Measurements from ENCODE around the gene PARP1. TPM values are rescaled to one million over a fixed set of nuclear protein-coding genes. Genes with fewer than 3 reads are reported as not detected.
"Not testable (repeated sequence)": the region's sequence is repeated elsewhere in the genome, so short reads cannot be mapped to it uniquely, and the experiment has no call there.

The PARP1 gene
- total RNA-seq, 5 donors from 2014 or later (not counting 1 experiment from before 2014, with no cell fraction given), result 79.1 to 133 (median 105) TPM

DNA sequence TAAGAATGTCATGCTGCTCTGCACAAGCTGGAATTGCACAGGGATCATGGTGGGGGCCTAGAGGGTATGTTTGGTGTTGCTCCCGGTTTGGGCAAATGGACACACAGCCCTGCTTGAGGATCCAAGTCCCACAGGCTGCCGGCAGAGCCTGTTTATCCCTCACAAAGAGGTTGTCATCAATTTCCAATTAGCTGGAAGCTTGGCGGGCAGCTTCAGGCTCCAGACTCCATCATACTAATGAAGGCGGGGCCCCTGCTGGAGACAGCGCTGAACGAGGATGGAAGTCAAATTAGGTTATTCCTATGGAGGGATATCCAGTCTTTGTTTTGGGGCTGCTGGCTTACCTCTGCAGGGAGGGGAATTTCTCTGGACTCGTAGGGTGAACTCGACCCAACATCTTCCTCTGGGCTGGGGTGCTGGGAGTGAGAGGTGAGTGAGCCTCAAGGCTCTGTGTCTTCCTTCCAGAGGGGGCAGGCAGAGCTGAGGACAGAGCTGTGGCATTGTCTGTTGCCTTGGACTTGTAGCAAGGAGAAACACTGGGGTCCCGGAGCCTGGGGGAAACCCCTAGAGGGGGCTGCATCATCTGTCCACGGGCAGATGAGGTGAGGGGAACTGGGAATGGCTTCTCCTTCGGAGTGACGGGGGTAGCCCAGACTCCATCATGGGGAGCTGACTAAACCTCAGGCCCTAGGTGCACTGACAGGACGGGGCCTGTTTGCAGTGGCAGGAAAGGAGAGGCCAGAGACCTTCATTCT, 24.9 kb upstream of the PARP1 start:
- 82% methylated on average over 5 of the region's 13 CpGs for WGBS (ENCODE audit: insufficient coverage)
- no peaks in the 10 kb centered on the region for H3K9me3 ChIP-seq
- H3K27ac Mint-ChIP-seq, result peak overlapping the region in 1 of 2 donors; percentile 39
- no peak overlapping the region for H3K27ac ChIP-seq (ENCODE audit: low read length)
- ATAC-seq (replicated peaks in 1 of 4) (no peak), DNase-seq (no peak)
- no peak overlapping the region for H3K4me3 ChIP-seq (ENCODE audit: control insufficient read depth in 1 of 2, extremely low read depth in 1 of 2, low read length in 1 of 2)
- ChIA-PET POLR2A (interaction anchor here in 1 of 2 donors (0.6 kb wide), 1 partner anchor 110 kb away, joined by 6 read pairs; no protein-coding TSS in a partner anchor), CTCF (no interaction called here)
- no peaks in the 10 kb centered on the region for H3K36me3 ChIP-seq (ENCODE audit: control insufficient read depth in 2 of 2, extremely low read depth in 1 of 2, insufficient read depth in 1 of 2, low read length in 1 of 2)
- H3K4me1 Mint-ChIP-seq, result peaks cover 7 to 9% (median 8%) of the 10 kb centered on the region in 3 donors
- H3K4me3 Mint-ChIP-seq, result no peak overlapping the region
- H3K27me3 ChIP-seq (replicated peaks in 1 of 2; ENCODE audit: control insufficient read depth in 2 of 2, extremely low read depth in 1 of 2, insufficient read depth in 2 of 2, low read length in 1 of 2), result peaks cover 0 to 24% of the 10 kb centered on the region in 2 experiments
- no peaks in the 10 kb centered on the region for H3K36me3 Mint-ChIP-seq
- peaks cover 0 to 1% of the 10 kb centered on the region in 2 donors for H3K27me3 Mint-ChIP-seq
- H3K9me3 Mint-ChIP-seq, result no peaks in the 10 kb centered on the region
- H3K4me1 ChIP-seq (ENCODE audit: control insufficient read depth in 1 of 2, extremely low read depth in 1 of 2, insufficient read depth in 2 of 2, low read length in 2 of 2), result peaks cover 5 to 18% of the 10 kb centered on the region in 2 experiments

DNA sequence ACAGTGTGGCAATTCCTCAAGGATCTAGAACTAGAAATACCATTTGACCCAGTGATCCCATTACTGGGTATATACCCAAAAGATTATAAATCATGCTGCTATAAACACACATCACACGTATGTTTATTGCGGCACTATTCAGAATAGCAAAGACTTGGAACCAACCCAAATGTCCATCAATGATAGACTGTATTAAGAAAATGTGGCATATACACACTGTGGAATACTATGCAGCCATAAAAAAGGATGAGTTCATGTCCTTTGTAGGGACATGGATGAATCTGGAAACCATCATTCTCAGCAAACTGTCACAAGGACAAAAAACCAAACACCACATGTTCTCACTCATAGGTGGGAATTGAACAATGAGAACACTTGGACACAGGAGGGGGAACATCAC, 24.0 kb upstream of the PARP1 start:
- H3K4me3 Mint-ChIP-seq; H3K9me3 ChIP-seq; DNase-seq; H3K9me3 Mint-ChIP-seq; POLR2A ChIA-PET; H3K27ac ChIP-seq (ENCODE audit: low read length); H3K27me3 Mint-ChIP-seq; CTCF ChIA-PET; ATAC-seq (replicated peaks in 1 of 4); H3K27ac Mint-ChIP-seq; H3K4me3 ChIP-seq (ENCODE audit: control insufficient read depth in 1 of 2, extremely low read depth in 1 of 2, low read length in 1 of 2); H3K36me3 ChIP-seq (ENCODE audit: control insufficient read depth in 2 of 2, extremely low read depth in 1 of 2, insufficient read depth in 1 of 2, low read length in 1 of 2); H3K36me3 Mint-ChIP-seq: not testable (repeated sequence)
- Histone ChIP-seq H3K27me3 (replicated peaks in 1 of 2; ENCODE audit: control insufficient read depth in 2 of 2, extremely low read depth in 1 of 2, insufficient read depth in 2 of 2, low read length in 1 of 2) (peaks cover 0 to 21% of the 10 kb centered on the region in 2 experiments), H3K4me1 (ENCODE audit: control insufficient read depth in 1 of 2, extremely low read depth in 1 of 2, insufficient read depth in 2 of 2, low read length in 2 of 2) (peaks cover 5 to 26% of the 10 kb centered on the region in 2 experiments)
- peaks cover 14 to 17% (median 15%) of the 10 kb centered on the region in 3 donors for H3K4me1 Mint-ChIP-seq
- no CpG with 5 or more reads among the region's 2 CpGs for WGBS (ENCODE audit: insufficient coverage)

DNA sequence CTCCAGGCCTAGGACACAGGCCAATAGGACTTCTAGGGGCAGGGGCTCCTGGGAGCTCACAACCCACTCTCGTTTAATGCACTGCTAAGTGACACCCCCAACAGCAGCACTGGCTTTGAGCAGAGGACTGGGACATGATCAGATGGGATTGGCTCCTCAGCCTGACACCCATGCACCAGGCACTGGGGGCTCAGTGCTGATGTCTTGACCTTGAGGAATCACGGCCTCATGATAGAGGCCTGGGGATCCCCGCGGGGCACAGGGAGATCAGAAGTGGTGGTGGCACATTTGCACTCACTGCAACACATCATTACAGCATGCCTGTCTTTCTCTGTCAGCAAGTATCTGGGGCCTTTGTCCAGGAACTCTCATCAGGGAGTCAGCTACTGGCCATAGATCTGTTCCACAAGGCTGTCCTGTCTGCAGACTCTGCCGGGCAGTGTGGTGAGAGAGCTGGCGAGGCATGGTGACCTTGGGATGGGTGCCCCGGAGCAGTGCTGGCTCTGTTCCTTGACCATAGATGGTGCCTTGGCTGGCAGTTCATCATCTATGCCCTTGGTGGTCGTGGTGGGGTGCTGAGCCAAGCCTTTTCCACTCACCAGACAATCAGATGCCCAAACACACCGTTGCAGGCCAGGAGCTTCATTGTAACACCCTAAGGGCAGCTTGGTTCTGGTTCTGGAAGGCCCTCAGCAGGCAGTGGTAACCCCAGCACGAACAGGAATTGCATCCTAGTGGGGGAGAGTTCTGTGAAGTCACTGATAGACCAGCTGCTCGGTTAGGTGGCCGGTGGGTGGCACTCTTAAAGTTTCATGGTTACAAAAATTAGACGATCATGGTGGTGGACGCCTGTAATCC, 22.2 kb upstream of the PARP1 start:
- Histone ChIP-seq H3K27ac (ENCODE audit: low read length) (no peak overlapping the region), H3K4me3 (ENCODE audit: control insufficient read depth in 1 of 2, extremely low read depth in 1 of 2, low read length in 1 of 2) (no peak overlapping the region), H3K9me3 (no peaks in the 10 kb centered on the region), H3K27me3 (replicated peaks in 1 of 2; ENCODE audit: control insufficient read depth in 2 of 2, extremely low read depth in 1 of 2, insufficient read depth in 2 of 2, low read length in 1 of 2) (peaks cover 0 to 14% of the 10 kb centered on the region in 2 experiments), H3K36me3 (ENCODE audit: control insufficient read depth in 2 of 2, extremely low read depth in 1 of 2, insufficient read depth in 1 of 2, low read length in 1 of 2) (no peaks in the 10 kb centered on the region), H3K4me1 (ENCODE audit: control insufficient read depth in 1 of 2, extremely low read depth in 1 of 2, insufficient read depth in 2 of 2, low read length in 2 of 2) (peaks cover 5 to 43% of the 10 kb centered on the region in 2 experiments)
- ChIA-PET POLR2A (no interaction called here), CTCF (no interaction called here)
- no peak overlapping the region for H3K4me3 Mint-ChIP-seq
- ATAC-seq (replicated peaks in 1 of 4), result no peak
- H3K9me3 Mint-ChIP-seq, result no peaks in the 10 kb centered on the region
- H3K27me3 Mint-ChIP-seq, result peaks cover 0 to 1% of the 10 kb centered on the region in 2 donors
- peaks cover 23 to 24% (median 23%) of the 10 kb centered on the region in 3 donors for H3K4me1 Mint-ChIP-seq
- H3K27ac Mint-ChIP-seq, result no peak overlapping the region
- no peak for DNase-seq
- WGBS (ENCODE audit: insufficient coverage), result 91% methylated on average over 12 of the region's 14 CpGs
- no peaks in the 10 kb centered on the region for H3K36me3 Mint-ChIP-seq

DNA sequence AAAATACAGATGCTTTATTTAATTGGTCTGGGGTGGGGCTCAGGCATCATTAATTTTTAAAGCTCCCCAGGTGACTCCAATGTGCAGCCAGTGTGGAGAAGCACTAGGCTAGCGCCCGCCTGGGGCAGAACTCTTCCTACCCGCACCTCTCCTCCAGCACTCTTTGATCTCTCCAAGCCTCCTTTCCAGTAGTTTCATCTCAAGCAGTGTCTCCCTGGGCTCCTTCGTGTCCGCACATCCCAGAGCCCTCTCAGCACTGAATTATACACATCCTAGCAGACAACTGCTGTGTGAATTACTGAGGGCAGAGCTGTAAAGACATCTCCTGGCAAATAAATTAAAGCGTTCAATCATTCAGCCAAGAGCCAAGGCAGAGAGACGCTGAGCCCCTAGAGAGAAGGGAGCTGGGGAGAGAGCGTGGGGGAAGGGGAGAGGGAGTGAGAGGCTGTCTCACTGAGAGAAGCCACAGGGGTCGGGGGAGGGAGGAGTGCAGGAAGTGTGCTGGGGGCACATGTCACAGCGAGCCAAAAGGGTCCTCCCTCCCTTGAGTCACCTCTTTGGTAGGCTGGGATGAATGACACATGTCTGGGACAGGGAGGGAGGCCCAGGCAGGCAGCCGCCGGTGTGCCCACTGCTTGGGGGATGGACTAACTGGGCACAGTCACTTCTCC, 21.0 kb upstream of the PARP1 start:
- no peaks in the 10 kb centered on the region for H3K9me3 Mint-ChIP-seq
- peaks cover 0 to 1% of the 10 kb centered on the region in 2 donors for H3K27me3 Mint-ChIP-seq
- ChIA-PET CTCF (no interaction called here), POLR2A (interaction anchor here in 1 of 2 donors (0.6 kb wide), 1 partner anchor 695 kb away, joined by 3 read pairs; no protein-coding TSS in a partner anchor)
- H3K9me3 ChIP-seq, result no peaks in the 10 kb centered on the region
- ATAC-seq (replicated peaks in 1 of 4), result peak in 1 of 4 experiments; percentile 34
- no peak overlapping the region for H3K27ac Mint-ChIP-seq
- DNase-seq, result peak in 1 of 35 experiments; percentile 10
- 44% methylated on average over 4 of the region's 12 CpGs for WGBS (ENCODE audit: insufficient coverage)
- peaks cover 0 to 12% of the 10 kb centered on the region in 2 experiments for H3K27me3 ChIP-seq (replicated peaks in 1 of 2; ENCODE audit: control insufficient read depth in 2 of 2, extremely low read depth in 1 of 2, insufficient read depth in 2 of 2, low read length in 1 of 2)
- H3K4me3 ChIP-seq (ENCODE audit: control insufficient read depth in 1 of 2, extremely low read depth in 1 of 2, low read length in 1 of 2), result no peak overlapping the region
- H3K4me3 Mint-ChIP-seq, result peak overlapping the region in 1 of 3 donors; percentile 30
- peaks cover 11 to 52% of the 10 kb centered on the region in 2 experiments for H3K4me1 ChIP-seq (ENCODE audit: control insufficient read depth in 1 of 2, extremely low read depth in 1 of 2, insufficient read depth in 2 of 2, low read length in 2 of 2)
- no peaks in the 10 kb centered on the region for H3K36me3 ChIP-seq (ENCODE audit: control insufficient read depth in 2 of 2, extremely low read depth in 1 of 2, insufficient read depth in 1 of 2, low read length in 1 of 2)
- H3K4me1 Mint-ChIP-seq, result peaks cover 24 to 26% (median 25%) of the 10 kb centered on the region in 3 donors
- H3K27ac ChIP-seq (ENCODE audit: low read length), result no peak overlapping the region
- no peaks in the 10 kb centered on the region for H3K36me3 Mint-ChIP-seq

DNA sequence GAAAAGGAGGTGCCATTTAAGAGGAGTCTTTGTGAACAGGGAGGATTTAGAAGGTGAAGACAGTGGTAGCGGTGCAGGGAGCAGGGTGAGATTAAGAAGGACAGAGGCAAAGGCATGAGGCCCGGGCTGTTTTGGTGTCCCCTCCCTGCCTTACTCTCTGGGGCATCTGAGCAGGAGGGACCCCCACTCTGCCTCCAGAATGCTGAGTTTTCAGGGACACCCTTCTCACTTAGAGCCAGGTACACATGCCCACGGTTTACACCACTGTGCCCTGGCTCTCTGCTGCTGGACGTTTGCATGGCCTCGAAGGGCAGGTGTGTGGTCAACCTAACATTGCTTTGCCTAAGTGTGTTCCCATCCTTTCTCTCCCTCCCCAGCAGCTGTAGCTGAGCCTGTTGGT, 20.5 kb upstream of the PARP1 start:
- ATAC-seq (replicated peaks in 1 of 4) (no peak), DNase-seq (no peak)
- H3K9me3 Mint-ChIP-seq, result no peaks in the 10 kb centered on the region
- no peak overlapping the region for H3K4me3 ChIP-seq (ENCODE audit: control insufficient read depth in 1 of 2, extremely low read depth in 1 of 2, low read length in 1 of 2)
- peaks cover 0 to 1% of the 10 kb centered on the region in 2 donors for H3K27me3 Mint-ChIP-seq
- no peak overlapping the region for H3K27ac ChIP-seq (ENCODE audit: low read length)
- ChIA-PET CTCF (no interaction called here), POLR2A (no interaction called here)
- peaks cover 24 to 26% (median 25%) of the 10 kb centered on the region in 3 donors for H3K4me1 Mint-ChIP-seq
- peak overlapping the region in 1 of 3 donors; percentile 9 for H3K4me3 Mint-ChIP-seq
- no peaks in the 10 kb centered on the region for H3K36me3 Mint-ChIP-seq
- H3K9me3 ChIP-seq, result no peaks in the 10 kb centered on the region
- peaks cover 0 to 9% of the 10 kb centered on the region in 2 experiments for H3K27me3 ChIP-seq (replicated peaks in 1 of 2; ENCODE audit: control insufficient read depth in 2 of 2, extremely low read depth in 1 of 2, insufficient read depth in 2 of 2, low read length in 1 of 2)
- no peak overlapping the region for H3K27ac Mint-ChIP-seq
- H3K36me3 ChIP-seq (ENCODE audit: control insufficient read depth in 2 of 2, extremely low read depth in 1 of 2, insufficient read depth in 1 of 2, low read length in 1 of 2), result no peaks in the 10 kb centered on the region
- 71% methylated on average over 3 of the region's 5 CpGs for WGBS (ENCODE audit: insufficient coverage)
- peaks cover 11 to 52% of the 10 kb centered on the region in 2 experiments for H3K4me1 ChIP-seq (ENCODE audit: control insufficient read depth in 1 of 2, extremely low read depth in 1 of 2, insufficient read depth in 2 of 2, low read length in 2 of 2)

DNA sequence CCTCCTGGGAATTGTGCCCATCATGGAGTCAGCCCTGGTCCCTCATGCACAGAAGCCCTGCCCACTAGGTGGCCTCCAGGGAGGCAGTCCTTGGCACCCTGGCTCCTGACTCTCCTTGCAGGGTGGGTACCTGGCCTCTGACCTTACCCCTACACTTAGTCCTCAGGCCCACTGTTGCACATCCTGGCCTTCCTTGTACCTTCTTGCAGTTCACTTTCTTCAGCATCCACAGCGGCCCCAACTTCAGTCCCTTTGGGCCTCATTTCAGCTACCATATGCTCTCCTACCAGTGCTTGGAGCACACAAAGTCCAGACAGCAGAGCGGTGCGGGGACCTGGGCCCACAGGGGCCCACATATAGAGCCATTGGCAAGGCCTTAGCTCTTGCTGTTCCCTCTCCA, 19.2 kb upstream of the PARP1 start:
- H3K4me1 Mint-ChIP-seq, result peaks cover 24 to 26% (median 25%) of the 10 kb centered on the region in 3 donors
- peak overlapping the region in 1 of 2 donors; percentile 73 for H3K27ac Mint-ChIP-seq
- no peaks in the 10 kb centered on the region for H3K36me3 Mint-ChIP-seq
- no peaks in the 10 kb centered on the region for H3K9me3 Mint-ChIP-seq
- ChIA-PET POLR2A (no interaction called here), CTCF (no interaction called here)
- peaks cover 0 to 9% of the 10 kb centered on the region in 2 experiments for H3K27me3 ChIP-seq (replicated peaks in 1 of 2; ENCODE audit: control insufficient read depth in 2 of 2, extremely low read depth in 1 of 2, insufficient read depth in 2 of 2, low read length in 1 of 2)
- ATAC-seq (replicated peaks in 1 of 4) (no peak), DNase-seq (no peak)
- H3K27ac ChIP-seq (ENCODE audit: low read length), result no peak overlapping the region
- H3K27me3 Mint-ChIP-seq, result peaks cover 0 to 1% of the 10 kb centered on the region in 2 donors
- no peaks in the 10 kb centered on the region for H3K9me3 ChIP-seq
- no peaks in the 10 kb centered on the region for H3K36me3 ChIP-seq (ENCODE audit: control insufficient read depth in 2 of 2, extremely low read depth in 1 of 2, insufficient read depth in 1 of 2, low read length in 1 of 2)
- H3K4me3 Mint-ChIP-seq, result peak overlapping the region in 1 of 3 donors; percentile 66
- no peak overlapping the region for H3K4me3 ChIP-seq (ENCODE audit: control insufficient read depth in 1 of 2, extremely low read depth in 1 of 2, low read length in 1 of 2)
- peaks cover 11 to 52% of the 10 kb centered on the region in 2 experiments for H3K4me1 ChIP-seq (ENCODE audit: control insufficient read depth in 1 of 2, extremely low read depth in 1 of 2, insufficient read depth in 2 of 2, low read length in 2 of 2)
- 94% methylated on average over 3 of the region's 3 CpGs for WGBS (ENCODE audit: insufficient coverage)

Measured in T-cell (primary cell).